Tibial nerve (tissue), 4 donors: Measurements from ENCODE around the gene CYB5R2. TPM values are rescaled to one million over a fixed set of nuclear protein-coding genes. Genes with fewer than 3 reads are reported as not detected.

Experiments
- DNase-seq, 2 donors: peaks; one replicate each; pipeline ENCODE4 v3.0.0-alpha.2; 2019; ENCODE audit warnings: low spot score in 2 of 2
- H3K27ac ChIP-seq, 4 donors: fragments of 200-600 bp; sonication (generic) in 3 of 4; one replicate each; pipeline ENCODE4 v1.5.1; 2017 to 2019; ENCODE audit warnings: mild to moderate bottlenecking in 1 of 4
- H3K27me3 ChIP-seq, 2 donors: fragments of 200-600 bp; sonication (generic) in 1 of 2; one replicate each; pipeline versions ENCODE4 v1.5.1 to v1.6.0; 2017 to 2019
- H3K36me3 ChIP-seq, 3 donors: fragments of 200-600 bp; sonication (generic); one replicate each; pipeline ENCODE4 v1.5.1; 2018 to 2019
- H3K4me1 ChIP-seq, 4 donors: fragments of 200-600 bp; sonication (generic) in 3 of 4; one replicate each; pipeline ENCODE4 v1.5.1; 2017 to 2019
- H3K4me3 ChIP-seq, 4 donors: fragments of 200-600 bp; sonication (generic) in 3 of 4; one replicate each; pipeline ENCODE4 v1.5.1; 2017 to 2019; ENCODE audit warnings: mild to moderate bottlenecking in 1 of 4, moderate library complexity in 1 of 4
- H3K9me3 ChIP-seq, 4 donors: fragments of 200-600 bp; sonication (generic) in 3 of 4; one replicate each; pipeline ENCODE4 v1.5.1; 2017 to 2019
- CTCF ChIP-seq, 5 experiments: fragments of 200-600 bp in 3 of 5; fragments of 450-650 bp in 2 of 5; sonication (generic) in 3 of 5; IDR thresholded peaks; one replicate each; pipeline ENCODE4 v1.5.1; 2016 to 2019; ENCODE audit warnings: antibody characterized with exemption in 5 of 5, mild to moderate bottlenecking in 3 of 5, moderate library complexity in 2 of 5
- EP300 ChIP-seq, 2 donors: sonication (generic); formaldehyde crosslinking; IDR thresholded peaks; one replicate each; pipeline ENCODE4 v1.6.1; 2017; ENCODE audit warnings: antibody characterized with exemption in 2 of 2, mild to moderate bottlenecking in 1 of 2
- POLR2A ChIP-seq, 2 donors: fragments of 450-650 bp; IDR thresholded peaks; one replicate each; pipeline ENCODE4 v1.6.1; 2017; ENCODE audit warnings: antibody characterized with exemption in 2 of 2, mild to moderate bottlenecking in 2 of 2, moderate library complexity in 2 of 2
- WGBS, 2 donors: methylation state at CpG; one replicate each; pipeline ENCODE4 v1.1.5; 2018; 5-methylcytosine and 5-hydroxymethylcytosine counted together
- total RNA-seq, 4 donors: library from RNA; depleted of rRNA; stranded (reverse); fragments of >200 nt; gene quantifications; one replicate each; pipeline ENCODE4 v1.1.0, GENCODE V29; 2016

CYB5R2 gene
- total RNA-seq, 4 donors from 2014 or later, result 50.8 to 104 (median 58.2) TPM

GRCh38 chr11:7671347-7672215 is 1.7 kb downstream of the CYB5R2 start:
- TF ChIP-seq EP300 (IDR thresholded peaks at IDR 0.05) (no peak), CTCF (IDR thresholded peaks at IDR 0.05) (no peak), POLR2A (IDR thresholded peaks at IDR 0.05) (no peak)
- Histone ChIP-seq H3K4me1 (peaks cover 0 to 75% (median 18%) of the 10 kb centered on the region in 4 donors), H3K27me3 (no peaks in the 10 kb centered on the region), H3K9me3 (no peaks in the 10 kb centered on the region), H3K27ac (peak overlapping the region; percentile 82 to 96 (median 89)), H3K36me3 (peaks cover 0 to 16% (median 0%) of the 10 kb centered on the region in 3 donors), H3K4me3 (no peak overlapping the region)
- WGBS, 2 donors, result 78 to 89% methylated on average over 10 of the region's 10 CpGs
- no peak for DNase-seq

- TF ChIP-seq POLR2A (IDR thresholded peaks at IDR 0.05), result no peak
- TF ChIP-seq CTCF (IDR thresholded peaks at IDR 0.05), result no peak
- TF ChIP-seq EP300 (IDR thresholded peaks at IDR 0.05), result no peak
- Histone ChIP-seq H3K4me3 (no peak overlapping the region), H3K4me1 (peaks cover 0 to 78% (median 19%) of the 10 kb centered on the region in 4 donors), H3K27ac (peak overlapping the region in 2 of 4 donors; percentile 94 to 96), H3K27me3 (no peaks in the 10 kb centered on the region), H3K36me3 (peaks cover 0 to 25% (median 0%) of the 10 kb centered on the region in 3 donors), H3K9me3 (no peaks in the 10 kb centered on the region)
- DNase-seq, result no peak
- WGBS, 2 donors, result 65 to 66% methylated on average over 4 of the region's 4 CpGs
Measured at GRCh38 chr11:7670641-7671040, 2.7 kb downstream of the CYB5R2 start.

GRCh38 chr11:7668911-7669310 is 4.4 kb downstream of the CYB5R2 start:
- Histone ChIP-seq H3K4me1 (peaks cover 0 to 71% (median 18%) of the 10 kb centered on the region in 4 donors), H3K4me3 (no peak overlapping the region), H3K9me3 (no peaks in the 10 kb centered on the region), H3K27me3 (no peaks in the 10 kb centered on the region), H3K36me3 (peaks cover 0 to 42% (median 0%) of the 10 kb centered on the region in 3 donors), H3K27ac (peak overlapping the region; percentile 46 to 96 (median 78))
- no peak for TF ChIP-seq CTCF (IDR thresholded peaks at IDR 0.05)
- peak in 1 of 2 donors; percentile 69 for TF ChIP-seq EP300 (IDR thresholded peaks at IDR 0.05)
- TF ChIP-seq POLR2A (IDR thresholded peaks at IDR 0.05), result peak in 1 of 2 donors; percentile 12
- WGBS, 2 donors, result 37 to 58% methylated on average over 5 of the region's 5 CpGs
- no peak for DNase-seq

GRCh38 chr11:7668464-7668863 is 4.8 kb downstream of the CYB5R2 start:
- WGBS, 2 donors, result 31 to 36% methylated on average over 7 of the region's 7 CpGs
- Histone ChIP-seq H3K4me3 (no peak overlapping the region), H3K27me3 (no peaks in the 10 kb centered on the region), H3K9me3 (no peaks in the 10 kb centered on the region), H3K36me3 (peaks cover 0 to 44% (median 0%) of the 10 kb centered on the region in 3 donors), H3K4me1 (peaks cover 0 to 67% (median 17%) of the 10 kb centered on the region in 4 donors), H3K27ac (peak overlapping the region; percentile 46 to 96 (median 78))
- no peak for DNase-seq
- TF ChIP-seq EP300 (IDR thresholded peaks at IDR 0.05), result no peak
- TF ChIP-seq CTCF (IDR thresholded peaks at IDR 0.05), result no peak
- TF ChIP-seq POLR2A (IDR thresholded peaks at IDR 0.05), result no peak

- H3K4me3 ChIP-seq, result no peak overlapping the region
- H3K4me1 ChIP-seq, result peaks cover 0 to 57% (median 14%) of the 10 kb centered on the region in 4 donors
- H3K27ac ChIP-seq, result peak overlapping the region; percentile 46 to 96 (median 78)
- DNase-seq, result no peak
- no peaks in the 10 kb centered on the region for H3K9me3 ChIP-seq
- peaks cover 0 to 47% (median 0%) of the 10 kb centered on the region in 3 donors for H3K36me3 ChIP-seq
- TF ChIP-seq POLR2A (IDR thresholded peaks at IDR 0.05) (no peak), EP300 (IDR thresholded peaks at IDR 0.05) (peak in 1 of 2 donors; percentile 12), CTCF (IDR thresholded peaks at IDR 0.05) (no peak)
- WGBS, 2 donors, result 83 to 84% methylated on average over 2 of the region's 2 CpGs
- no peaks in the 10 kb centered on the region for H3K27me3 ChIP-seq
Measured at GRCh38 chr11:7667460-7667859, 5.8 kb downstream of the CYB5R2 start.
